Progenitor cell of endocrine pancreas (in vitro differentiated cells): ENCODE measurements around the gene HMGXB4. TPM values are rescaled to one million over a fixed set of nuclear protein-coding genes. Genes with fewer than 3 reads are reported as not detected.
A peak's percentile ranks its signal among the peaks of the same experiment; 100 is the strongest.

ENCODE experiments used
- DNase-seq: peaks from one replicate; pipeline ENCODE4 v3.0.0; 2021; ENCODE audit warnings: low spot score; ENCODE audit not compliant: unreplicated experiment
- H3K27ac Mint-ChIP-seq: 2 replicates; pipeline ENCODE4 v1.8.0; 2021; ENCODE audit warnings: mild to moderate bottlenecking, moderate library complexity, mixed read lengths
- H3K27me3 Mint-ChIP-seq: 2 replicates; pipeline ENCODE4 v1.8.0; 2021; ENCODE audit warnings: mixed read lengths
- H3K36me3 Mint-ChIP-seq: 2 replicates; pipeline ENCODE4 v1.8.0; 2022; ENCODE audit warnings: mixed read lengths; ENCODE audit not compliant: insufficient read depth
- H3K4me1 Mint-ChIP-seq: 2 replicates; pipeline ENCODE4 v1.8.0; 2021; ENCODE audit warnings: low read depth, mixed read lengths
- H3K4me3 Mint-ChIP-seq: 2 replicates; pipeline ENCODE4 v1.8.0; 2021; ENCODE audit warnings: low read depth, mild to moderate bottlenecking, moderate library complexity, mixed read lengths
- H3K9me3 Mint-ChIP-seq: 2 replicates; pipeline ENCODE4 v1.8.0; 2021; ENCODE audit warnings: low read depth, mixed read lengths
- CTCF ChIP-seq: fragments of 200-600 bp; sonication (generic); IDR thresholded peaks from one replicate; pipeline ENCODE4 v1.5.0; 2021; ENCODE audit warnings: antibody characterized with exemption, mild to moderate bottlenecking; ENCODE audit not compliant: unreplicated experiment
- total RNA-seq: library from RNA; stranded (reverse); gene quantifications from 2 replicates; pipeline ENCODE4 v1.2.1, GENCODE V29; 2021

HMGXB4 gene
- total RNA-seq, 1 donor from 2014 or later: 25.0 TPM

GRCh38 chr22:35333220-35333619 lies 75.9 kb downstream of the HMGXB4 start:
- H3K36me3 Mint-ChIP-seq: peaks cover 6% of the 10 kb centered on the region
- TF ChIP-seq CTCF: no peak
- no peak for DNase-seq
- no peak overlapping the region for H3K4me3 Mint-ChIP-seq
- no peak overlapping the region for H3K27ac Mint-ChIP-seq
- no peaks in the 10 kb centered on the region for H3K9me3 Mint-ChIP-seq
- no peaks in the 10 kb centered on the region for H3K4me1 Mint-ChIP-seq
- no peaks in the 10 kb centered on the region for H3K27me3 Mint-ChIP-seq

DNA sequence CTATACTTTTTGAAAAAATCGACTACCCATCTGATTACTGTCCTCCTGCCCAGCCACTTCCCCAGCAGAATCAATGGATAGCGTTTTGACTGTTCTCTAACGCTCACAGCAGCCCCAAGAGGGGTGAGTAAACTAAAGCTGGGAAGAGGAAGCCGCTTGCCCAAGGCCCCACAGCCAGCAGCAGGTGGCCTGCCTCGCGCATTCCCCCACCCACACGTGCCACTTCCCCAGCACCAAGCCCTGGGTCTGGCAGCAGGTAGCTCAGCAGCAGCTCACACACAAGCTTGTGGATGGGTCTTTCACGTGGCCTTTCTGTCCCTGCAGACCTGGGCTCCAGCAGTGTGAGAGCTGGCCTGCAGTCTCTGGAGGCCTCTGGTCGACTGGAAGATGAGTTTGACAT lies 76.7 kb downstream of the HMGXB4 start:
- Mint-ChIP-seq H3K9me3 (no peaks in the 10 kb centered on the region), H3K4me1 (no peaks in the 10 kb centered on the region), H3K36me3 (peaks cover 6% of the 10 kb centered on the region), H3K4me3 (no peak overlapping the region), H3K27ac (peak overlapping the region; percentile 45), H3K27me3 (no peaks in the 10 kb centered on the region)
- DNase-seq: no peak
- no peak for TF ChIP-seq CTCF

GRCh38 chr22:35335468-35335867 lies 78.2 kb downstream of the HMGXB4 start:
- TF ChIP-seq CTCF: no peak
- H3K4me1 Mint-ChIP-seq: no peaks in the 10 kb centered on the region
- no peak for DNase-seq

DNA sequence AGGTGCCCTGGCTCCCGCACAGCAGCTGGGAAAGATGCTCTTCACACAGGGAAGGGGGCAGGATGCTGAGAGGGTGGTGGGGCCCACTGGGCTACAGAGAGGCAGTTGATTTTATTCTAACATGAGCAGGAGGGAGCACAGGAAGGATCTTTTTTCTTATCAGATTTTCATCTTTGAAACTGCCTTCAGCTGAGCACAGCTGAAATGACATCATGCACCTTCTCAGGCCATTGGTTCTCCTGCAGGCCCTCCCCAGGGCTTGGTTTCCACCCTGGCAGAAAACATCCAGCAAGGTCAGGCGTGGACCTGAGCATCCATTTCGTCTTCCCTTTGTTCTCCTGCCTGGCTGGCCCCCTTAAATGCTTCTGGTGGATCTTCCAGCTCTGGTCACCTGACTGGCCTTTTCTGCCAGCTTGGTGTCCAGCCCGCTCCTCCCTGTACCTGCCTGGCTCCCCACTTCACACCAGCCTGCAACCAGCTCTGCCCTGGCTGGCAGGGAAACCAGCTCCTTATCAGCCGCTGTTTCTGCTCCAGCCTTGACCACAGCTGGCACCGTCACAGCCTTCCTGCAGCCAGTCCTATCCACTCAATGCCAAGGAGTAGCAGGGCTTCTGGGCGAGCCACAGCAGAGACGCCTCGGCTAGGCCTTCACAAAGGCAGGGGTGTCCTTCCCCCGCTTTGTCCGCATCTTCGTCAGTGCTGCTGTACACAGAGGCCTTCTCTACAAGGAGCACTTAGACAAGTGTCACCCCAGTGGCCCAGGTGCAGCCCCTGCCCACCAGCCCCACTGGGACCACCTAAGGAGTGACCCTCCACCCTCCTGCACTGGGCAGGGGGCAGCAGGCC lies 78.9 kb downstream of the HMGXB4 start:
- H3K9me3 Mint-ChIP-seq: no peaks in the 10 kb centered on the region
- no peak overlapping the region for H3K4me3 Mint-ChIP-seq
- DNase-seq: no peak
- H3K27me3 Mint-ChIP-seq: no peaks in the 10 kb centered on the region
- H3K4me1 Mint-ChIP-seq: no peaks in the 10 kb centered on the region
- no peak for TF ChIP-seq CTCF
- peaks cover 7% of the 10 kb centered on the region for H3K36me3 Mint-ChIP-seq
- H3K27ac Mint-ChIP-seq: no peak overlapping the region

More at GRCh38 chr22:35335468-35335867, 78.2 kb downstream of the HMGXB4 start:
- Mint-ChIP-seq H3K27ac (no peak overlapping the region), H3K27me3 (no peaks in the 10 kb centered on the region), H3K36me3 (peaks cover 5% of the 10 kb centered on the region), H3K4me3 (no peak overlapping the region), H3K9me3 (no peaks in the 10 kb centered on the region)

GRCh38 chr22:35337932-35338331 lies 80.6 kb downstream of the HMGXB4 start:
- H3K4me1 Mint-ChIP-seq: no peaks in the 10 kb centered on the region
- H3K9me3 Mint-ChIP-seq: no peaks in the 10 kb centered on the region
- no peak for DNase-seq
- TF ChIP-seq CTCF: no peak
- peaks cover 5% of the 10 kb centered on the region for H3K36me3 Mint-ChIP-seq
- no peaks in the 10 kb centered on the region for H3K27me3 Mint-ChIP-seq
- peak overlapping the region; percentile 62 for H3K27ac Mint-ChIP-seq
- H3K4me3 Mint-ChIP-seq: no peak overlapping the region
